Glomerular visceral epithelial cell (primary cell): ENCODE data around the gene PGF.

Source experiments
- DNase-seq: peaks from one replicate; pipeline ENCODE4 v3.0.0-alpha.2; 2016; ENCODE audit errors: extremely low spot score

Gene PGF

DNA sequence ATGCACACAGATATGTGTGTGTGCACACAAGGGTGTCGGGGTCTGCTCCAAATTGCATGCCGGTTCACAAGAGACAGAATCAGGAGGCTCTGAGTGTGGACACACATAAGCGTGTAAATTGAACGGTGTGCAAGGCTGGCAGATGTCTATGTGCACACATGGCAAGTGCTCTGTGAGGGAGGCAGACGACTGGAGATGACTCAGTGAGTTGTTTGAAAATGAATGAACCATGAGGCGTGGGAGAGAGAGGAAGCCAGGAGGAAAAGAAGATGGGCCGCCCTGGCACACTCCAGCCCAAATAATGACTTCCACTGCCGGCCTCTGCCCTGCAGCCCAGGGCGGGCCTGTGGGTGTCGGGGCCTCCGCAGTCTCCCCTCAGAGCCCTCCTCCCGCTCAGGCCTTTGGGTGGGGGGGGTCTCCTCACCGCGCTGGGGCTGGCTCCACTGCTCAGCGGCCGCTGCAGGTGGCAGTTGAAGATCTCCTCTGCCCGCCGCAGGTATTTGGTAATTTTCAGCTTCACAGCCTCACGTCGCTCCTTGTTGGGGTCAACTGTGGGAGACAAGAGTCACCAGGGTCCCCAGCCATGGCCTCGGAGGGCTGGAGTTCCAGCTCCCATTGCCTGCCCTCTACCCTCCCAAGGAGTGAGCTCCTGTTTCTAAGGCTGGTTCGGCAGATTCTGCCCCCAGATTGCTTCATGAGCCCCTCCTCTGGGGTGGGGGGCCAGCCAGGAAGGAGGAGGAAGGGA, 35.8 kb downstream of the PGF start:
- no peak for DNase-seq

DNA sequence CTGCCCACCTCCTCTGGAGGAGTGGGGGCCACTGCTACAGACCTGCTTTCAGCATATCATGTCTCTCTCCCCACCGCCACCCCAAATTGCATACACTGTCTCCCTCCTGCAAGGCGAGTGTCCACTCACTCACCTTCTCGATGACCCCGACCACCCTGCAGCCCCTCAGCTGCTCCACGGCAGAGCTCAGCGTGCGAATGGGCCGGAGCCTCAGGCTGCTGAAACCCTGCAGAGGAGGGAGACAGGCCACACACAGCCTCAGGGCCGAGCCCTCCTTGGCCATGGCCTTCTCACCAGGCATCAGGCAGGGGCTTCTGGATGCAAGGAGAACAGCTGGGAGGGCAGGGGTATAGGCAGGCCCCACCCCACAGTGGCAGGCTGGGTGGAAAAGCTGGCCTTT, 37.0 kb downstream of the PGF start:
- DNase-seq: no peak

DNA sequence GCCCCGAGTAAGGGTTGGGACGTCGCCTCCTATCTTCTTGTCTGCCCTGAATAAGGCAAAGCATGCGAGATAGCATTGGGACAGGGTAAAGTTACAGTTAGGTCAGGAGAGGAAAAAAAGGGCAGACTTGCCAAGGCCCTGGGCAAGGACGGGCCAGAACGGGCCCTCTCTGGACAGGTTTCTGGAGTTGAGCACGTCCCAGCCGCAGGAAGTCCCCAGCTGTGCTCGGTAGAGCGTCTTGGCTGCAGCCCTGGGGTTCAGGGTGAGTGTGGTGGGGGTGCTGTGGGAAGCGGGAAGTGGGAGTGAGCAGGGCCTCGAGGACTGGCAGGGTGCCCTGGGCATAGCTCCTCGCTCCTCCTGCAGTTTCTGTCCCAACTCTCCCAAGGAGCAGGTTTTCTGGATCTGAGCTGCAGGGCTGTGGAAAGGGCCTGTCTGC, 37.7 kb downstream of the PGF start:
- DNase-seq: no peak

DNA sequence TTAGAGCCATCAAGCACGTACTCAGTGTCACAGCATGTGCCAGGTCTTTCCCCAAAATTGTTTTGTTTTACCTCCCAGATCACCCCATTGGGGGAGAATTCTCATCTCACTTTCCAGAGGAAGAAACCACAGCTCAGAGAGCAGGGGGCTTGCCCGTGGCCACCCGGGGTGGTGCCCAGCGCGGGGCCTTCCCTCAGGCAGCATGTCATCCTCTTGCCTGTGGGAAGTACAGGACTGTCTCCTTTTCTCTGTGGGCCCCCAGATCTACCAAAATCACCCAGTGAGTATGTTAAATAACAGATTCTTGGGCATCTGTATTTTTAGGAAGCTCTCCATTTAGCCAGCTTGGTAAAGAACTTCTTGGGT, 38.2 kb downstream of the PGF start:
- no peak for DNase-seq

DNA sequence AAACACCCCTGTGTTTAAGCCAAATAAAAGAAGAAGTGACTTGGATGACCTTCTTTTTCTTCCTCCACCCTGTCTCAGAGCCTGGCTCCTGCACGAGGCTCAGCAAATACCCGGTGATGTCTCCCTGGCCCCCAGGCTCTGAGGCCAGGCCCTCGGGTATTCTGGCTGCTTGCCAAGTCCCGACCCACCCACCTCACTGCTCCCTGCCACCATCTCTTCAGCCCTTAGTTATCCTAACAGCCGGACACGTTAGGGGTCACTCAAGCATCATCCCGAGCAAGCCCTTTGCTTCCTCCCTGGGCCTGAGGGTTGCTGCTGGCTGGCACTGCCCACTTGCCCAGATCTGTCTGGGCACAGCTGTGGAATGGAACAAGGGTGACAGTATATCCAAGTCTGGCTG, 39.6 kb downstream of the PGF start:
- no peak for DNase-seq

DNA sequence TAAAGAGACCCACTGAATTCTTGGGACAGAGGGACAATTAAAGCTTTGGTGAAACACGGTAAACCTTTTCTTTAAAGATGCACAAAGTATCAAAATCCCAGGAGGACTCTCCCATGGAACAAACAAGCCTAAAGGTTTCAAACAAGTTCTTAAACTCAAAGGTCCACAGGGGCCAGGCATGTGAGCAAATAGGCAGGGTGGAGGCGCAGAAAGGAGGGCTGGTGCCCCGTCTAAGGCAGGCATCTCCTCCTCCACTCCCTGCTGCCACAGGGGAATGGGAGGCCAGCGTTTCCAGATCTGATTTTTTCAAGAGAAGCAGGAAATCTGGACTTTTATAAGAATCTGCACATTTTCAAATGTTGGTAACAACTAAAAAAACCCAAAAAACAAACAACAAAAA, 40.0 kb downstream of the PGF start:
- DNase-seq: no peak

DNA sequence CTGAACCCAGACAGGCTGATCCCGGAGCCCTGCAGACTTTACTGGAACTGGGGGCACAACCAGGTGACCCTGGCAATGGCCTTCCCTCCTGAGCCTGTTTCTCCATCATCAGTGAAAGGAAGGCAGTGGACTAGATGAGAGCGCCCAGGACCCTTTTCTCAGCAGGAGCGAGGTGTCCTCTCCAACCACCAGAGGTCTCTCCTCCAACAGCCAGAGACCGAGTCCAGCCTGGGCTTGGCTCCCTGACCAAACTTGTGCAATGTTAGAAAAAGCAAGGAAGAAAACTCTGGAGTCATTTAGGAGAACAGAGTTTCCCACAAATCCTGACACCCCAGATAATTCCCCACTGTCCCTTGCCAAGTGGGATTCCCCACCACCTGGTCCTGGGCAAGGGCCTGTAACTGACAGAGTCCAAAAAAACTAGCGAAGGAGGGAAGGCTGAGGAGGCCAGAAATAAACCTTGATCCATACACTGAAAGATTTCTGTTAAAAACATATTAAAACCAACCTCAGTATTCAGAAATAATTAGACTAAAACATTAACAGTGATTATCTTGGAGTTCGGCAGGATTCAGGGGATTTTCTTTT, 41.3 kb downstream of the PGF start:
- peak; percentile 65 for DNase-seq

DNA sequence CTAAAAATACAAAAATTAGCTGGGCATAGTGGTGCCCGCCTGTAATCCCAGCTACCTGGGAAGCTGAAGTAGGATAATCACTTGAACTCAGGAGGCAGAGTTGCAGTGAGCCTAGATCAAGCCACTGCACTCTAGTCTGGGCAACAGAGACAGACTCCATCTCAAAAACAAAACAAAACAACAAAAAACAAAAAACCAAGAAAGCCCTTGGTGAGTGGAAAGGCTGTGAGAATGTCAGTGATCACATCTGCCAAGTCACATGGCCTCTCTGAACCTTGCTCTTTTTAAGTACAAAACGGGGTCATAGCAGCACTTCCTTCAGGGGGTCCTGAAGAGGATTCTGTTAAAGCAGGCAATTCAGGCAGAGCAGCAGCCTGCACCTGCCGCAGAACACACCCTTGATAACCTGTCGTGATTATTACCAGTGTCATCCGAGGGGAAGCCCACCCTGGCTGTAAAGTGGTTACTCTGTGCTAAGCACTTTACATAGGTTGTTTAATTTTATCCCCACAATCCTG, 41.9 kb downstream of the PGF start:
- DNase-seq: no peak

DNA sequence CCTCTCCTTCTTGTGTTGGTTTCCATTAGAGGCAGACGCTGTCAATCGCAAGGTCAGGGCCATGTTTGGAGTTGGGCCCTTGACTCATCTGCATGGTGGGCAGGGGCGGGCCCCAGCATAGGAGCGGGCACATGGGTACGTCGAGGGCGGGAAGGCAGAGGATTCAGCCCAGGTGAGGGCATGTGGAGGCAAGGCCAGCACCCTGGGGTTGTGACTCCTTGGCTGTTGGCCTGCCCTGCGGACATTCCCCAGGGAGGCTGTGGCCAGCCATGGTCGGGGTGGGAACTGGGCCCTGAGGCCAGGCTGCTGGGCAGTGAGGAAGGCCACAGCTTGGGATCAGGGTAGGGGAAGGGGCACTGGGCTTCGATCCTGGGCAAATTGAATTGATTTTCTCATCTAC, 42.6 kb downstream of the PGF start:
- no peak for DNase-seq

DNA sequence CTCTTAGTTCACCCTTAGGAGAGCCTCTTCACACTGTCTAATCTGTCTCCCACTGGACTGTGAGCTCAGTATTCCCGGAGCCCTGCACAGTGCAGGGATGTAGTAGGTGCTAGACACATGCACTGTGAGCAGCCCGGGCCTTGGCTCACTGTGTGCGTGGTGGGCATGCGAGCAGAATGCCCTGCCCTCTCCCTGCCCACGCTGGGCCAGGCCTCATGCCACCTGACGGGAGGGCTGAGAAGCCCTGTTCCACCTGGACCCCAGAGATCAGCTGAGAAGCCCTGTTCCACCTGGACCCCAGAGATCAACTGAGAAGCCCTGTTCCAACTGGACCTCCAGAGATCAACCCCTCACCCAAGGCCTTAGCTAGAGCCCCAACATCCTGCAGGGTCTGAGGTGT, 43.3 kb downstream of the PGF start:
- no peak for DNase-seq

DNA sequence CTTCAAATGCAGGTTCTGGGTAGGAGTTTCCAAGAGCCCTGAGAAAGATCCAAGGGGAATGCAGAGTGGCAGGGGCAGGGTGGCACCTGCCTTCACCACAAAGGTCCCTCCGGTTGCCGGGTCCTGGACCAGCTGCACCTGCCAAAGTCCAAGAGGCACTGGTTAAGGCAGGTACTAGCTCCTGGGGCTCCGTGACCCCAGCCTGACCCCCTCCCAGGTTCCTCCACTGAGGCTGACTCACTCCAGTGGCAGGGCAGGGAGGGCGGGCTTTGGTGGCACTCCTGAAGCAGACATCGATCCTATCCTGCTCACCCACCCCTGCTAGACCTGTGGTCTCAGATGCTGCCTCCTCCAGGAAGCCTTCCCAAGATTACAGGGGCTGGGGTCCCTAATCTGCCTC, 43.7 kb downstream of the PGF start:
- DNase-seq: no peak

DNA sequence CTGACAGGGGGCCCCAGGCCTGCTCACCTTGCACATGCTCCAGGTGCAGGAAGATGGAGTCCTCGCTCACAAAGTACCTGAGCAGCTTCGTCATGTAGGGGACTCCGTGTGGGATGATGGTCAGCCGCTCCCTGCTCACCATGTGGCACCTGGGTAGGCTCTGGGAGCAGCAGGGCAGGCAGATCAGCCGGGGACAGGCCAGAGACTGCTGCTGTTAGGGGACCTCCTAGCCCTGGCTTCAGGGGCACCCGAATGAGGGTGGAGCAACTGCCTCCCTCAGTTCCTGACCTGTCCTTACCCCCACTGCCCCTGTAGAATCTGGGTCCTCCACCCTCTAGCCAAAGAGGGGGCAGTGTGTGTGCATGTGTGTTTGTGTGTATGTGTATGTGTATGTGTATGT, 44.2 kb downstream of the PGF start:
- no peak for DNase-seq

DNA sequence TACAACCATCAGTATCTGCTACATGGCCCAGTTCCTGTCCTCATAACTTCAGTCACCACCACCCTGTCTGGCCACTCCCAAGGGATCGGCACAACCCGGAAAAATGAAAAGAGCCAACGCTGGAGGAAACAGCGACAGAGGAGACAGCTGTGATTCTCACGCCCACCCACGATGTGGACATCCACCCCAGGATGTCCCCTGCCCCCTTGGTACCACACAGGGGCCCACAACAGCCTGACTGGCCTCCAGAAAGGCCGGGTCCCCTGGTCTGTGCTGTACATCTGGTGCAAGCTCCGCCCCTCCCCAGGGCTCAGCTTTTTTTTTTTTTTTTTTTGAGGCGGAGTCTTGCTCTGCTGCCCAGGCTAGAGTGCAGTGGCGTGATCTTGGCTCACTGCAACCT, 44.8 kb downstream of the PGF start:
- no peak for DNase-seq

DNA sequence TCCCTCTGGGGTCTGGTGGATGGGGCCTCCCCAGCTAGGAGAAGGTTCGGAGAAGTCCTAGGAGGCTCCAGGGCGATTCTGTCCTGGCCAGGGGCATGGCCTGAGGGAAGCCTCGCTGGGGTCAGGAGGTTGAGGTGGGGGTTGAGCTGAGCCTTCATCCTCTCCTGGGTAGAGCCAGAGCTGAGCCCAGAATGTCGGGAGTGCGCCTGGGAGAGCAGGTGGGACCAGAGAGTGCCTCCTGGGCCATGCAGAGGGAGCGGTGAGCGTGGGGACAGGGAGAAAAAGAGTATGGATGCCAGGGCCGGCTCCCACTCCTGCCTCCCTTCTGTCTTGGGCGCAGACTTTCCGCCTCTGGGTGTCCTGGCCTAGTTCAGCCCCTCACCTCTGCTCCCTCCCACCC, 45.5 kb downstream of the PGF start:
- no peak for DNase-seq

DNA sequence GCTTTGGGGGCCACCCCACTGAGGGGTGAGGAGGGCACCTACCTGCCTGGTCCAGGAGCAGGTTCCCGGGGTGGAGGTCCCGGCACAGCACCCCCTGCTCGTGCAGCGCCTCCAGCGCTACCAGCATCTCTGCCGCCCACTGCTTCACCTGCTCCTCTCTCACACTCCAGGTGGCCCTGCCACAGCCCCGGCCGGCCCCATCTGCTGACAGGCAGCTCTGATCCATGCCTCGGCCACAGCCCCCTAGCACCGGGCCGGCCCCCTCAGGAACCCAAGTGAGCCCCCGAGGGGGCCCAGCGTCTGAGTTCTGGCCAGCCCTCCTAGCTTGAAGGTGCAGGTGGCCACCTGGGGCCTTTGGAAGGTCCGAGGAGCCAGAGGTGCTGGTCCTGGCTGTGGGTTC, 45.9 kb downstream of the PGF start:
- DNase-seq: no peak

DNA sequence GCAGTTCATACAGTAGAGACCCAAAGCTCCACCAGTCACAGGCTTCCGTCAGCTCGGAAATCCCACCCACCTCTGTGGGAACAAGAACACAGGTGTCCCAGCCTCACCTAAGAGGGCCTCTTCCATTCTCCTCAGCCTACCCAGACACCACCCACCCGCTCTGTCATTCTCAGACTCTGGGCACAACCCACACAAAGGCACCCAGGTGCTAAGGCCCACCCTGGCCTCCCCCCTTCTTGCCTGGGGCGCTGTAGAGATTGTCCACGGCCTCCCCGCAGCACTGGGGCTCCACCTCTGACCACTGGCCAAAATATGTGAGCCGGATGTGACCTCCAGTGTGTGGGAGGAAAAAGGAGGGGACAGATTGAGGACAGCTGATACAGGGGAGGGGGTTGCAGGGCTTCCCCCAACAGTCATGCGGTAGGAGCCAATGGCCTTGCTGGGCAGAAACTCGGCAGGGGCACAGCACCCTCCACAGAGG, 46.5 kb downstream of the PGF start:
- DNase-seq: no peak

DNA sequence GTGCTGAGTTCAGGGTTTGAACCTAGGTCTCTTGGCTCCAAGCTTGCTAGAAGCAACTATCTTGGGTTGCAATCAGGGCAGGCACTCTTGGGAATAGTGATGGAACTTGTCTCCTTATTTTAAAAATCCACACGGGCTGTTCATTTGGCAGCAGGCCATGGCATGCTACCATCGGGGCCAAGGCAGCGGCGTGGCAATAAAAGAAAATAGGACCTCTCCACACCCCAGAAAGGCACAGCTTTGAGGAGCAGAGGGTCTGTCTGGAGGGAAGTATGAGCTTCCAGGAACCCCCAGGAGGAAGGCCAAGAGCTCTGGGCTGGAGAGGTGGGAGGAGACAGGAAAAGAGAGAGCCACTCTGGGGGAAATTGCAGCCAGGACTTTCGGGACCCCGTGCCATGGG, 47.7 kb downstream of the PGF start:
- no peak for DNase-seq

DNA sequence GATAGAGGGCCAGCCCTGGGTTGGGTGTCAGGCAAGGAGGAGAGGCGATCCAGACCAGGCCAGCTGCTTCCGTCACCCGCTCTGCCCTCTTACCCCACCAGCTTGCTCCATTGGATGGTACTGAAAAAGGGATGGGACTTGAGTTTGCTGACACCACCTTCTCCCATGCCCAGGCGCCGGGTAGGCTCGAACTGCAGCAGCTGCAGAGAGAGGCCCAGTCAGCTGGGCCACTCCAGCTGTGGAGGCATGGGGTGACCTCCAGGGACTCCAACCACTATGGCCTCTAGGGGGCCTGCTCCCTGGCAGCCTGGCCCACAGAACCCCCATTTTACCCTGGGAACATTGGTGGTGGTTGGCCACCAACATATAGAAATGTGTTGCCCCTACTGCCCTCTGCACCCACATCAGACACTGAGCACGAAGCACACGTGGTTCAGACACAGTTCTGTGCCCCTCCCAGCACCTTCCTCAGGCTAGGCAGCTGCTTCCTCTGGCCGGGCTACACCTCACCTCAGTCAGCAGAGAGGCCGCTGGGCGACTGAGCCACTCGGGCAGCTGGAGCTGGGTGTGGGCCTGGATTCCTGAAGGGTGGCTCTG, 48.4 kb downstream of the PGF start:
- DNase-seq: no peak

DNA sequence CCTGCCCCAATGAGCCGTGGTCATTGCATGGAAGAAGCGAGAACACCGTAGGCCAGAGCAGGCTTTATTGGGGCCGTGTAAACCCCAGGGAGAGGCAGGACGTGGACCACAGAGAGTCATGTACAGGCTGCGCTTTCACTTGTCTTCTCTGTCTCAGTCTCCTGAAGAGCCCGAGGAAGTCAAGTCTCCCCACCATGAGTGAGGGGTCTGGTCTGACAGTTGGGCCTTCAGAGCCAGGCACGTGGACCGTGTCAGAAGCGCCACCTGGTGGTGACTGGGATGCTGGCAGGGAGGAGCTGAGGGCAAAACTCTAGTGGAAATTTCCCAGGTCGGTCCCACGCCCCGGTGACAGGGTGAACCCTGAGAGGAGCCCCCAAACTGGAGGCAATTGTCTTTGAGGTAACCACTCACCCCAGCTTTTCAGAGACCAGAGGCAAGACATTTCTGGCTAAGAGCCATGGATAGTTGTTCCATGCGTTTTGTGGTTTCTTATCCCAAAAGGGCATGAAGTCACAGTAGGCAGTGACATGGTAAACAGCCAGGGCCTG, 49.7 kb downstream of the PGF start:
- peak; percentile 63 for DNase-seq

DNA sequence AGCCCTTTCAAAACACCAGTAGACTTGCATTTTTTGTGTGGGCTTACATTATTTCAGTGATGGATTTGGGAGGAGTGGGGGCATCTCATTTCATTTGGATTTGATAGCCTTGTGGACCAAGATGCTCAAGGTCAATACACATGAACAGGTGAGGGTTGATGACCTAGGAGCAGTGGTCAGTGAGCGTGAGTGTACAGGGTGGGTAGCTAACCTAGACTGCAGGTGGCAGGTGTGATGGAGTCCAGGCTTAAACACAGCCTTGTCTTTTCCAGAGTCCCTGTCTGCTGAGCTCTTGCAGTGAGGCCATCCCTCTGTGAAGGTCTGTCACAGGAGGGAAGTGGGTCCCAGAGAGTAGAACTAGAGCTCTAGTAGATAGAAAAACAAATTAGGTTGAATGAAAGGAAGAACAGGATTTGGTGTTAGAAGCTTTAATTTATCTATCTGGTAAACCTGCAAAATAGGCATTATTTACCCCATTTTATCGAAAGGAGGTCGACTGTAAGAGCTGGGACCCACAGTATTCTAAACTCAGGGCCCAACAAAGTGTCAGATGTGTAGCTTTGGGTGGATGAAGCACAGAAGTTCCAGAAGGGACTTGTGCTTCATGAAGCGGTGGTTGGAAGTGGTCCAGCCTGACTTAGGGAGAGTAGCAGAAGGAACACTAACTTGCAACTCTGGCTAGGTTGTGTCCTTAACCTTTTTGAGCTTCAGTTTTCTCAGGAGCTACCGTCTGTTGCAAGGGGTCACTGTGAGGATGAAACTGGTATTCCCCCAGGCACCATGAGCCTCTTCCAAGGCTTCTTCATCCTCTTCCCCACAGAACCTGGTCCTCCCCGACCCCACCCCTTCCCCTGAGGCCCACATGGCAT, 50.5 kb downstream of the PGF start:
- no peak for DNase-seq

DNA sequence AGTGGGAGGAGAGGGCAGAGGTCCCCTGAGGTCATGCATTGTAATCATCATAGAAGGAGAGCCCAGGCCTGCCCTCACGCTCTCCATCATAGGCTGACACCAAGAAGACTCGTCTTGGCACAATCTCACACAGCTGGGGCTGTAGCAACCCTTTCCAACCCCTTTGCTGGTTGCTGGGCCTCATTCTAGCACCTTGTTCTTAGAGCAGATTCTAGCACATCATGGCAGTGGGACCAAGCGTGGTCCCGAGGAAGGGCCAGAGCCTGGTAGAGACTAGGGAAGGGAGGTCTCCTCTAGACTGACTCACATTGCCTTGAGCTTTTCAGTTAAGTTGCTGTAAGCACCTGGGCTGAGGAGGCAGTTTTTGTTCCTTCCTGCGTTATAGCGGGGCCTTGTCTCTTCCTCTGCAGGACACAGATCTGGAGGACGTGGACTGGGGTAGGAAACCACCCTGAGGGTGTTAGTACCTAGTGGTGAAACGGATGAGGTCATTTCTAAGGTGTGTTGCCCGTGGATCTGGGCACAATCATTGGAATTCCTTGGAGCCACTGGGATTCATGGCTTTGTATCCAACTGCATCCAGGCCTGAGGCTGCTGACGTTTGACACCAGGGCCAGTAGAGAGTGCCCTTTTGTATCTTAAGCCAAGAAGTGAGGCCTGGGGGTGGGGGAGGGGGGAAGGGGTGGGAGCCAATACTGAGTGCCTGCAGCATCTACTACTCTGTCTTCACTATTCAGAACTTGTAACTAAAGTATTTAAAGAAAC, 52.3 kb downstream of the PGF start:
- DNase-seq: no peak
